Calu3 (cell line): Measurements from ENCODE around the gene ABCC8. TPM values are rescaled to one million over a fixed set of nuclear protein-coding genes. Genes with fewer than 3 reads are reported as not detected.

Experiments used
- BruUV-seq: library from RNA; stranded (reverse); fragments of 400-500 nt; replicated peaks from 2 replicates; lab custom pipeline; 2021; lab: Mats Ljungman, UMichigan
- CTCF ChIA-PET: fragments of 300-600 bp; sonication (Branson Sonifier 250); formaldehyde crosslinking; loops from one replicate; lab custom pipeline; 2022; ENCODE audit warnings: antibody characterized with exemption; lab: Charles Lee
- DNase-seq: peaks from one replicate; pipeline ENCODE4 v3.0.0; 2022
- H3K27ac Mint-ChIP-seq: one replicate; pipeline ENCODE4 v1.8.0; 2022; ENCODE audit warnings: mixed read lengths; ENCODE audit not compliant: unreplicated experiment
- H3K27me3 Mint-ChIP-seq: one replicate; pipeline ENCODE4 v1.8.0; 2022; ENCODE audit warnings: mixed read lengths; ENCODE audit not compliant: unreplicated experiment
- H3K36me3 Mint-ChIP-seq: one replicate; pipeline ENCODE4 v1.8.0; 2022; ENCODE audit warnings: mild to moderate bottlenecking, moderate library complexity, mixed read lengths; ENCODE audit not compliant: insufficient read depth, unreplicated experiment
- H3K4me1 Mint-ChIP-seq: one replicate; pipeline ENCODE4 v1.8.0; 2022; ENCODE audit warnings: mild to moderate bottlenecking, low read depth, mixed read lengths; ENCODE audit not compliant: unreplicated experiment
- H3K4me3 Mint-ChIP-seq: one replicate; pipeline ENCODE4 v1.8.0; 2022; ENCODE audit warnings: mild to moderate bottlenecking, low read depth, moderate library complexity, mixed read lengths; ENCODE audit not compliant: unreplicated experiment
- H3K9me3 Mint-ChIP-seq: one replicate; pipeline ENCODE4 v1.8.0; 2022; ENCODE audit warnings: low read depth, mixed read lengths; ENCODE audit not compliant: unreplicated experiment
- CTCF ChIP-seq: fragments of 200-600 bp; IDR thresholded peaks from one replicate; pipeline ENCODE4 v1.8.0; 2022; ENCODE audit warnings: antibody characterized with exemption; ENCODE audit not compliant: unreplicated experiment
- intact Hi-C: fragments of 100-400 bp; cut with micrococcal nuclease; formaldehyde crosslinking; loops from one replicate; pipeline ENCODE4 v1.10.0; 2022; ENCODE audit not compliant: unreplicated experiment
- total RNA-seq: library from RNA; stranded (reverse); gene quantifications from 2 replicates; pipeline ENCODE4 v1.2.3, GENCODE V29; 2022

Gene ABCC8
- total RNA-seq, 1 experiment from 2014 or later, result 0.76 TPM

GRCh38 chr11:17452668-17453067, 24.0 kb downstream of the ABCC8 start:
- DNase-seq, result no peak
- CTCF ChIA-PET, result no interaction called here
- no peak for TF ChIP-seq CTCF
- H3K9me3 Mint-ChIP-seq, result no peaks in the 10 kb centered on the region
- no TSS peak for BruUV-seq
- intact Hi-C loops, result no loop called here
- no peaks in the 10 kb centered on the region for H3K4me1 Mint-ChIP-seq
- H3K36me3 Mint-ChIP-seq, result no peaks in the 10 kb centered on the region
- H3K27me3 Mint-ChIP-seq, result peaks cover 98% of the 10 kb centered on the region
- no peak overlapping the region for H3K4me3 Mint-ChIP-seq
- no peak overlapping the region for H3K27ac Mint-ChIP-seq

GRCh38 chr11:17449158-17449557, 27.5 kb downstream of the ABCC8 start:
- BruUV-seq, result no TSS peak
- no peak for DNase-seq
- Mint-ChIP-seq H3K27ac (no peak overlapping the region), H3K4me3 (no peak overlapping the region), H3K4me1 (no peaks in the 10 kb centered on the region), H3K27me3 (peaks cover 100% of the 10 kb centered on the region), H3K36me3 (no peaks in the 10 kb centered on the region), H3K9me3 (no peaks in the 10 kb centered on the region)
- intact Hi-C loops, result no loop called here
- CTCF ChIA-PET, result interaction anchor here (0.6 kb wide), 1 partner anchor 327 kb away, joined by 3 read pairs; no protein-coding TSS in a partner anchor
- TF ChIP-seq CTCF, result no peak

GRCh38 chr11:17446482-17446881, 30.2 kb downstream of the ABCC8 start:
- no peak for DNase-seq
- TF ChIP-seq CTCF, result no peak
- BruUV-seq, result no TSS peak
- CTCF ChIA-PET, result no interaction called here
- Mint-ChIP-seq H3K27me3 (peaks cover 100% of the 10 kb centered on the region), H3K27ac (no peak overlapping the region), H3K36me3 (no peaks in the 10 kb centered on the region), H3K4me3 (no peak overlapping the region), H3K9me3 (no peaks in the 10 kb centered on the region), H3K4me1 (no peaks in the 10 kb centered on the region)
- intact Hi-C loops, result no loop called here

- Mint-ChIP-seq H3K4me3 (no peak overlapping the region), H3K4me1 (no peaks in the 10 kb centered on the region), H3K36me3 (no peaks in the 10 kb centered on the region), H3K27ac (no peak overlapping the region), H3K27me3 (peaks cover 100% of the 10 kb centered on the region), H3K9me3 (peaks cover 2% of the 10 kb centered on the region)
- no peak for TF ChIP-seq CTCF
- intact Hi-C loops, result no loop called here
- no TSS peak for BruUV-seq
- no peak for DNase-seq
- CTCF ChIA-PET, result no interaction called here
These were observed 31.3 kb downstream of the ABCC8 start for GRCh38 chr11:17445240-17445795.
